GM10847 (cell line): Measurements from ENCODE around the gene ZSCAN21.

Source experiments
- POLR2A ChIP-seq: IDR thresholded peaks from 2 replicates; pipeline ENCODE4 v1.6.1; 2011; ENCODE audit not compliant: insufficient read length; ENCODE audit errors: extremely low read depth

The ZSCAN21 gene

DNA sequence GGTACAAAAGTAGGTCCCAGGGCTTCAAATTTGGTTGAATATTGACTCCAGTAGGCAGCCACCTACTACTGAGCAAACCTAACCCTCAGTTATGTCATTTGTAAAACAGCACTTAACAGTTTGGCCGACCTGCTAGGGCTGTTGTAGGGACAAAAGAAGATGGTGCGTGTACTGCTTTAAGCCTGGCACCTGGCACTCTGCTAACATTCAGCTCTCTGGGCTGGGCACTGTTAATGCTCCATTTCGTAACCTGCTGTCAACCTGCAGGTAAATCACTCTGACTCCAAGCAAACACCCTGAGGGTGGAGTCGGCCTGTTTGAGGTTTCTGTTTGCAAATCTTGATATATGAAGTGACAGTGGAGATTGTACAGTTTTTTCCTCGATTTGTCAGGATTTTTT lies 27.0 kb upstream of the ZSCAN21 start:
- TF ChIP-seq POLR2A: no peak

DNA sequence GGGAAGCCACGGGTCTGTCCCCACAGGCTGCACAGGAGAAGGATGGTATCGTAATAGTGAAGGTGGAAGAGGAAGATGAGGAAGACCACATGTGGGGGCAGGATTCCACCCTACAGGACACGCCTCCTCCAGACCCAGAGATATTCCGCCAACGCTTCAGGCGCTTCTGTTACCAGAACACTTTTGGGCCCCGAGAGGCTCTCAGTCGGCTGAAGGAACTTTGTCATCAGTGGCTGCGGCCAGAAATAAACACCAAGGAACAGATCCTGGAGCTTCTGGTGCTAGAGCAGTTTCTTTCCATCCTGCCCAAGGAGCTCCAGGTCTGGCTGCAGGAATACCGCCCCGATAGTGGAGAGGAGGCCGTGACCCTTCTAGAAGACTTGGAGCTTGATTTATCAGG lies 26.0 kb upstream of the ZSCAN21 start:
- TF ChIP-seq POLR2A: no peak

DNA sequence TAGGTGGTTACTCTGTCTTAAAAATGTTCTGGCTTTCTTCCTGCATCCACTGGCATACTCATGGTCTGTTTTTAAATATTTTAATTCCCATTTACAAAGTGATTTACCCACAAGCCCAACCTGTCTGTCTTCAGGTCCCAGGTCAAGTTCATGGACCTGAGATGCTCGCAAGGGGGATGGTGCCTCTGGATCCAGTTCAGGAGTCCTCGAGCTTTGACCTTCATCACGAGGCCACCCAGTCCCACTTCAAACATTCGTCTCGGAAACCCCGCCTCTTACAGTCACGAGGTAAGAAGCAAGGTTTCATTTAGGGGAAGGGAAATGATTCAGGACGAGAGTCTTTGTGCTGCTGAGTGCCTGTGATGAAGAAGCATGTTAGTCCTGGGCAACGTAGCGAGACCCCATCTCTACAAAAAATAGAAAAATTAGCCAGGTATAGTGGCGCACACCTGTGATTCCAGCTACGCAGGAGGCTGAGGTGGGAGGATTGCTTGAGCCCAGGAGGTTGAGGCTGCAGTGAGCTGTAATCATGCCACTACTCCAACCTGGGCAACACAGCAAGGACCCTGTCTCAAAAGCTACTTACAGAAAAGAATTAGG lies 25.5 kb upstream of the ZSCAN21 start:
- TF ChIP-seq POLR2A: no peak

DNA sequence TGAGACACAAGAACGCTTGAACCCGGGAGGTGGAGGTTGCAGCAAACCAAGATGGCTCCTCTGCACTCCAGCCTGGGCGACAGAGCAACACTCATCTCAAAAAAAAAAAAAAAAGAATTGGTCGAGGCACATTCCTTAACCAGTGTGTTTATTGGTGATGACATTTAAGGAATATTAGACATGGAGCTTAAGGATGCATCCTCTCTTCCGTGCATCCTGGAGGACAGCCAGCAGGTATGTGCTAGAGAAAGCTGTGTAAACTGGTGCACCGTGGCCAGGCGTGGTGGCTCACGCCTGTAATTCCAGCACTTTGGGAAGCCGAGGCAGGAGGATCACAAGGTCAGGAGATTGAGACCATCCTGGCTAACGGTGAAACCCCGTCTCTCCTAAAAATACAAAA lies 22.4 kb upstream of the ZSCAN21 start:
- no peak for TF ChIP-seq POLR2A

DNA sequence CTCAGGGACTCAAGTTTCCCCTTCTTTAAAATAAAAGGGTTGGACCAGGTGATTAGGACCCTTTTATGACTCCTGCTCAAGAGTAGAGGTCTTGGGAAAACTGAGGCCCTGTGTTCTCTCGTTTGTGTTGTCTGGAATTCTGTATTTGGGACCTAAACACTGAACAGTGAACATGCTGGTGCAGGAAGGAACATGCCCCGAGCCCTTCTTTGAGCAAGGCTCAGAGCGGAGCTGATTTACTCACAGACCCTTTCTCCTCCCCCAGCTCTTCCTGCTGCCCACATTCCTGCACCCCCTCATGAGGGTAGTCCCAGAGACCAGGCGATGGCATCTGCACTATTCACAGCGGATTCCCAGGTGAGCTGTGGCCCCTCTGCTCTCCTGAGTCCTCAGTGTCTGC lies 20.0 kb upstream of the ZSCAN21 start:
- no peak for TF ChIP-seq POLR2A

DNA sequence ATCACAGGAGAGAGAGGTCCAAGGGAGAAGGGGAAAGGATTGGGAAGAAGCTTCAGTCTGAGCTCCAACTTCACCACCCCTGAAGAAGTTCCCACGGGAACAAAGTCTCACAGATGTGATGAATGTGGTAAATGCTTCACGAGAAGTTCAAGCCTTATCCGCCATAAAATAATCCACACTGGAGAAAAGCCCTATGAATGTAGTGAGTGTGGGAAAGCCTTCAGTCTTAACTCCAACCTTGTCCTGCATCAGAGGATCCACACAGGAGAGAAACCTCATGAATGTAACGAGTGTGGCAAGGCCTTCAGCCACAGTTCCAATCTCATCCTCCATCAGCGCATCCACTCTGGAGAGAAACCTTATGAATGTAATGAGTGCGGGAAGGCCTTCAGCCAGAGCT lies 16.0 kb upstream of the ZSCAN21 start:
- no peak for TF ChIP-seq POLR2A

DNA sequence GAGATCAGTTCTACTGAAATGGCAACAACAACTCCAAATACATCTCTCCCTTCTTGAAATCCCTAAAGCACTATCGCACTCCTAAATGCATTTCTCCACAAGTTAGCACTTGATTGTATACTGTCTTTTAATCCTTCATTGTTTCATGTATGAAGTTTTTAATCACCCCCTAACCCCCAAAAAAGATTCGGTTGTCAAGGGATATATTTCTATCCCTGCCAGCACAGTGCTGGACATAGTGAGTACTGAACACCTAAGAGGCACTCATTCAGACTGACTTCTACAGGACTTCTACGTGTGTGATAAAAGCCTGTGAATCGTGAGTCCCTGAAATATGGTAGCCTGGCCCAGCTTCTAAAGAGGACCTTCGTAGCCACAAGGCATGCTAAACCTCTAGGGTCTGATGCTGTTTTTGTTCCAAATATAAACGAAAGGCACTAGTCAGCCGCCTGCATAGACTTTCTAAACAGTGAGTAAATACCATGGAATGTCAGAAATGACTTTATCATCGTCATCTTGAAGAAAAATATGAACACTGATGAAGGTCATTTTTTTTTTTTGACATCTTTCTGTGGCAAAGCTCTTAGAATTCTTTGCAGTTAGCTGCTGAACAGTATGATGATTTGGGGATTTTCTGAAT lies 14.6 kb upstream of the ZSCAN21 start:
- TF ChIP-seq POLR2A: no peak

DNA sequence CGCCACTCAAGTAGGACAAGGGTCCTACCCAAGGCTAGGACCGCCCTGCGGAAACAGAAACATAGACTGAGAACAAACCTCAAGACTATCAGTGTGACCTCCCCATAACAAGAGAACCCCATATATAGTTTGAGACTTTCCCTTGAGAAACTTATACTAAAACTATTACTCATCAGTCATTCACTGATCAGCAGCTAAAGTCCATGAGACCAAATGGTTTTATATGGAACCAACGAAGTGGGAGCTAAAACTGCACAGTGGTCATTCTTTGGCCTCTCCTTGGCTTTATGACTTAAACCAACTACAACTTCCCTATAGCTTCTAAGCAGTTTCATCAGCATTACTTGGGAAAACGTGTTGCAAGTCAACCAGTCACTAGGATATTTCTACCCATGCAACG lies 13.7 kb upstream of the ZSCAN21 start:
- TF ChIP-seq POLR2A: no peak

DNA sequence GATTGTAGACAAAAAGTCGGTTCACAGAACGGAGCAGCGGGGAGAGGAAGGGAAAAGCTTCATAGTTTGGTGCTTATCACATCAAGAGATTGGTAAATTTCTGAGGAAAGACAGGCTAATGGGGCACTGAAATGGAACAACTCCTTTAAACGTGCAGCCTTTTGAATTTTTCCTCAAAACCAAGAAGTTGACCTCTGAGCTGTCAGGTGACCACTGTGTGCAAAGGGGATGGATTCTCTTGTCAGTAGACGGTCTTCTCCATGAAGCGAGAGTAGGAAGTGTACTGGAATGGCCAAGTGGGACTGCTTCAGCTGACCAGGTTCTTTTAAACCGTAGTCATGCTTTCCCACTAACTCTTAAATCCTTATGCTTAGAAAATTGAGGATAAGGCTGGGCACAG lies 11.2 kb upstream of the ZSCAN21 start:
- TF ChIP-seq POLR2A: no peak

DNA sequence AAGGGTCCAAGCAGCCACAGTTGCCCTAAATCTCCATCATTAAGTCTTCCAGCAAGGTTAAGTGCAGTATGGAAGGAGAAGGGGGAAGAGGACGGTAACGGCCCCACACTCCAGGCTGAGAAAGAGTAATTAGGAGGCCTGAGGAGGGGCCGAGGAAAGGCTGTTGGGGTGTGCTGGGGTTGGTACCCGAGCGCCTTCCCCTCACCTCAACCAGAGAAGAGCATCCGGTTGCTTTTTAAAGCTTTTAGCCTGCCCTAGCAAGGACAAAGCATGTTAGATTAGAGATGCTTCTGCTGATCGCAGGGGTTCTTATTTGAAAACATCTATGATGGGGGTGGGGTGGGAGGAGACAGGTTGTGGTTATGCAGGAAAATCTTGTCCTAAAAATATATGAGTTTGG lies 9.0 kb upstream of the ZSCAN21 start:
- TF ChIP-seq POLR2A: no peak

DNA sequence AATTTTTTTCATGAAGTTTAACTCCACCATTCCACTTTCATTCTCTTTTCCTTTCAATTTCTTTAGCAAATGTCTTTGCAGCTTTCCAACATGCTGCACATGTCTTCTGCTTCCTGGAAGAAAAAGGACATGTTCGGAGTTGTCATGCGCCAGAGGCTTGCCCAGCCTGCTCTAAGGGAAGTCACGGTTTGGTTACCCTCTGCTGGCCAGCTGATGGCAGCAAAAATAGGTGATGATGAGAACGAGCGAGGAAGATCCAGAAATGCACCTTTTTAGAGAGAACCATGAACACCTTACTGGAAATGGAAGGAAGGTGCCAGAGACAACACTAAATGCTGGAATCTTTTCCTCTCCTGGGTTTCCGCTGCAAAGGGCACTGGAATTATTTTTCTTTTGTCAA lies 4.9 kb upstream of the ZSCAN21 start:
- TF ChIP-seq POLR2A: no peak

DNA sequence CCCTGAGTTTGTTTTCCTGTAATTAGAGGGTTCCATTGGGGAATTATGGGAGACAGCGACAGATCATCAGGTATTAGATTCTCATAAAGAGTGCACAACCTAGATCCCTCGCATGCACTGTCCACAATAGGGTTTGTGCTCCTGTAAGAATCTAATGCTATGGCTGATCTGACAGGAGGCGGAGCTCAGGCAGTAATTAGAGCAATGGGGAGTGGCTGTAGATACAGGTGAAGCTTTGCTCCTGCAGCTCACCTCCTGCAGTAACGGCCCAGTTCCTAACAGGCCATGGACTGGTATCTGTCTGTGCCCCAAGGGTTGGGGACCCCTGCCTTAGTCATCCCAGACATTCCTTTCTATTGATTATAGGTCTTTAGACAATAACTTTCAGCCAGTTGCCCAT lies 894 bp upstream of the ZSCAN21 start:
- no peak for TF ChIP-seq POLR2A

DNA sequence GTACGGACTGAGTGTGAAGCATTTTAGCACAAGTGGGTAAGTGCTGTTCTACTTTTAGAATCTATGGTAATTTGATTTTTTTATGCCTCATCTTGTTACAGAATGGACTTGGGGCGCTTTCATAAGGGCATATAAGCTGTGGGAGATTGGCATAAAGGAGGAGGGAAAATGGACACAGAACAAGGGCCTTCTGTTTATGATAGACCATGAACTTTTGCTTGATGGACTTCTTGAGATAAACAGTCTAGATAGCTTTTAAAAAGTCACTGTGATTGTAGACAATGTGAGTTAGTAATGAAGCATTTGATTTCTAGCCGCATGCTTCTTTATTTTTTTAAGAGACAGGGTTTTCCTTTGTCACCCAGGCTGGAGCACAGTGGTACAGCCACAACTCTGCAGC lies 2.0 kb downstream of the ZSCAN21 start:
- TF ChIP-seq POLR2A: no peak

DNA sequence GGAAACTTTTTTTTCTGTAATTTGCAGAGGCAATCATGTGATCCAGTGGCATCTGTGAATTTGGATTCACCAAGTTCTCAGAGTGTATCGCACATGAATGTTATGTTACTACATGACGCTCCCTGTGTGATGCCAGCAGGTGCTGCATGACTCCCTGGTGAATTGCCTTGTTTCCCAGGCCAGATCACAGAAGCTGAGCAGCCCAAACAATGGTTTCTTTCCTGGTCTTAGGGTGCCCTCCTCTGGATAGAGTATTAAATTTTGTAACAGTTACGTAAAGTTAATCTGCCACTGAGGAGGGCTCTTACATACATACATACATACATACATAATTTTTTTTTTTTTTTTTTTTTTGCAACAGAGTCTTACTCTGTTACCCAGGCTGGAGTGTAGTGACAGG lies 3.6 kb downstream of the ZSCAN21 start:
- no peak for TF ChIP-seq POLR2A

DNA sequence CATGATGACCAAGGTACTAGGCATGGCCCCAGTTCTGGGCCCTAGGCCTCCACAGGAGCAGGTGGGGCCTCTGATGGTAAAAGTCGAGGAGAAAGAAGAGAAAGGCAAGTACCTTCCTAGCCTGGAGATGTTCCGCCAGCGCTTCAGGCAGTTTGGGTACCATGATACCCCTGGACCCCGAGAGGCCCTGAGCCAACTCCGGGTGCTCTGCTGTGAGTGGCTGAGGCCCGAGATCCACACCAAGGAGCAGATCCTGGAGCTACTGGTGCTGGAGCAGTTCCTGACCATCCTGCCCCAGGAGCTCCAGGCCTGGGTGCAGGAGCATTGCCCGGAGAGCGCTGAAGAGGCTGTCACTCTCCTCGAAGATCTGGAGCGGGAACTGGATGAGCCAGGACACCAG lies 7.4 kb downstream of the ZSCAN21 start:
- no peak for TF ChIP-seq POLR2A

DNA sequence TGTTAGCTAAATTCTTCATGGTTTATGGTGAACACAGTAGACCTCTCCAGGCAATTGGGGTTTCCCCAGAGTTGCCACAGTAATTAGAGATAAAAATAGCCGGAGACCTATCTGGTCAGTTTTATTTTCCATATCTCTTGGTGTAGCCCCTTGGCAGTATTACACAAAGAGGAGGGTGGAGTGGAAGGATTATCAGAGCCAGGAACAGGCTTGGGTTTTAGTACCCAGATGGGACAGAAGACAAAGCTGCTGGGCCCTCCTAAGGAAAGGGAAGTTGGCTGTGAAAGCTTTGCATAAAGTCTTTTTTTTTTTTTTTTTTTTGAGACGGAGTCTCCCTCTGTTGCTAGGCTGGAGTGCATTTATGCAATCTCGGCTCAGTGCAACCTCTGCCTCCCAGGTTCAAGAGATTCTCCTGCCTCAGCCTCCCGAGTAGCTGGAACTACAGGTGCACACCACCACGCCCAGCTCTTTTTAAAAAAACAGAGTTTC lies 9.7 kb downstream of the ZSCAN21 start:
- TF ChIP-seq POLR2A: no peak

DNA sequence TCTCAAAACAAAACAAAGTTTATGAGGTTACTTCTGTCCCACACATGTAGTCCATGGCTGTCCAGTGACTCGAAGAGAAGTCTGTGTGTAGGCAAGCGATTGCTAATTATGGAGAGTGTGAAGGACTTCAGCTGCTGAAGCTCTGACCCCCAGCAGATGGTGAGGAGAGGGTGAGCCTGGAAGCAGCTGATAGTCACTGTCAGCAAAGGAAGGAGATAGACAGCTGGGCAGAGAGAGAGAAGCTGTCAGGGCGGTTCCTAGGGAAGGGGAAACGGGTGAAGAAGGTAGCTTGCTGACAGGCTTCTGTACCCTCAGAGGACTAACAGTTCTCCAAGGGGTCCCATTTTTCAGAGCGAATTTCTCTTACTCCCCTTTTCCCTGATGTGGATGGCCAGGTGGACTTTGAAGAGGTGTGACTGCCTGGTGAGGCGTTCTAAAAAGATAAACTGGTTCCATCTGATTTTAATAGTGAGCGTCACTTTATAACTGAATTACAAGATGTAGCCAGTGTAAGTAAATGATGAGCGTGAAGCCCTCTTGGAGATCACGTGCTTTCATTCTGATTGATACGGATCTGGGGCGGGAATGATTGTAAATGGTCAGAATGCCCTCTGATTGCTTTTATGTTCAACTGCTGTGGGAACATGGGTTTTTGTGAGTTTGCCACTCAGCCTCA lies 12.1 kb downstream of the ZSCAN21 start:
- no peak for TF ChIP-seq POLR2A

DNA sequence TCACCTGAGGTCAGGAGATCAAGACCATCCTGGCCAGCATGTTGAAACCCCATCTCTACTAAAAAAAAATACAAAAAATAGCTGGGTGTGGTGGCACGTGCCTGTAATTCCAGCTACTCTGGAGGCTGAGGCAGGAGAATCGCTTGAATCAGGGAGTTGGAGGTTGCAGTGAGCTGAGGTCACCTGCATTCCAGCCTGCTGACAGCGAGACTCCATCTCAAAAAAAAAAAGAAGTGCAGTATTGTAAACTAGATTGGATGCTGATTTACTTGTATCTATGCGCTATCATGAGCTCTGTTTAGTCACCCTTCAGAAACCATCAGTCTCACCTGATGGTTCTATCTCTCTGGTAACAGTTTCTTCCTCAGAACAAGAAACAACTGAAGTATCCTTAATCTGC lies 13.8 kb downstream of the ZSCAN21 start:
- TF ChIP-seq POLR2A: no peak
